ENCODE results near the gene INTS11. TPM values are rescaled to one million over a fixed set of nuclear protein-coding genes. Genes with fewer than 3 reads are reported as not detected.

The INTS11 gene
- total and polyA plus RNA-seq, 10 of the 15 experiments (the other 5 are each of a cell fraction or from before 2014, with no cell fraction given), result 2.5 to 117 (median 77.7) TPM

DNA sequence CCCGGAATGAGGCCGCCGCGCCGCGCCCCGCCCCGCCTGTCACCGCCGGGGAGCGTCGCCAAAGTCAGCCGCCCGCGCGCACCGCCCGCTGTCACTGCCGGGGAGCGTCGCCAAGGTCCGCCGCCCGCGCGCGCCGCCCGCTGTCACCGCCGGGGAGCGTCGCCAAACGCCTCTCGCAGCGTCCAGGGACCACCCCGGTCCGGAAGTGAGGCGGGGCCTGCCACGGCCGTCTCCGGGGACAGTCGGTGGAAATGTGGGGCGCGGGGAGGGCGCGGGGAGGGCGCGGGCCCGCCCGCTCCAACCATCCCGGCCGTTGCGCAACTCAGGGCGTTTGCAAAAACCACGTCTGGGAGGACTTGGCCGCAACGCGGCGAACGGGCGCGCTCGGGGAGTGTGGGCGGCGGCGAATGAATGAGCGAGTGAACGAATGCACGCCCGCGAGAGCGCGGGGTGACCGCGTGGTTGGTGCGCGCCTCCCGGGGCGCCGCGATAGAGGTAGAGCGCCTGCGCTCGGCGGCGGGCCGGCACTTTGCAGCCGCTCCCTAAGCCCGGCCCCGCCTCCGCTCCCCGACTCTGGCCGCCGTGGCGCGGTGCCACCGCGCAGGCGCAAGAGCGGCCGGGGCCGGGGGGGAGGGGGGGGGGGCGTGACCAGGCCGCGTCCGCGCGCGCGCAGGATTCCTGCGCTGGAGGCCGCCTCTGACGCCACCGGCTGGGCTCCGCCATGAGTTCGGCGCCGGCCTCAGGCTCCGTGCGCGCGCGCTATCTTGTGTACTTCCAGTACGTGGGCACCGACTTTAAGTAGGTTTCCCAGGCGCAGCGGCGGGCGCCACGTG is 16.3 kb downstream of the INTS11 start, which contains the start of the genes ACAP3 and PUSL1 (continued):
- TF ChIP-seq, protein P1, sequence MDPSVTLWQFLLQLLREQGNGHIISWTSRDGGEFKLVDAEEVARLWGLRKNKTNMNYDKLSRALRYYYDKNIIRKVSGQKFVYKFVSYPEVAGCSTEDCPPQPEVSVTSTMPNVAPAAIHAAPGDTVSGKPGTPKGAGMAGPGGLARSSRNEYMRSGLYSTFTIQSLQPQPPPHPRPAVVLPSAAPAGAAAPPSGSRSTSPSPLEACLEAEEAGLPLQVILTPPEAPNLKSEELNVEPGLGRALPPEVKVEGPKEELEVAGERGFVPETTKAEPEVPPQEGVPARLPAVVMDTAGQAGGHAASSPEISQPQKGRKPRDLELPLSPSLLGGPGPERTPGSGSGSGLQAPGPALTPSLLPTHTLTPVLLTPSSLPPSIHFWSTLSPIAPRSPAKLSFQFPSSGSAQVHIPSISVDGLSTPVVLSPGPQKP (IDR thresholded peaks at IDR 0.05; ENCODE audit: low read depth, low read length), result peak; percentile 84
- TF ChIP-seq ZZZ3 (IDR thresholded peaks at IDR 0.05; ENCODE audit: control insufficient read depth, insufficient read length, low read depth), result no peak
- TF ChIP-seq ZBED1 (IDR thresholded peaks at IDR 0.05; ENCODE audit: borderline replicate concordance), result 0 out of 2 replicates have a peak, but pooled peaks have one; percentile 36
- no peak for TF ChIP-seq BMI1 (IDR thresholded peaks at IDR 0.05; ENCODE audit: borderline replicate concordance)
- peak; percentile 47; the same call in 1 of the 2 replicates for TF ChIP-seq LARP7 (IDR thresholded peaks at IDR 0.05)
- TF ChIP-seq BHLHE40 (IDR thresholded peaks at IDR 0.05; ENCODE audit: borderline replicate concordance in 1 of 2, low read depth in 2 of 2, low read length in 1 of 2), result peak; percentile 6 to 76; a peak in 1 of 4 replicates
- no peak for TF ChIP-seq CBFB (IDR thresholded peaks at IDR 0.05; ENCODE audit: low read depth)
- 0 out of 2 replicates have a peak, but pooled peaks have one; percentile 9 for TF ChIP-seq POLR2AphosphoS2 (IDR thresholded peaks at IDR 0.05; ENCODE audit: low read depth, low read length)
- TF ChIP-seq MYC (IDR thresholded peaks at IDR 0.05; ENCODE audit: insufficient read depth, insufficient read length, insufficient replicate concordance, low read length, severe bottlenecking), result peak; percentile 19
- 0 out of 2 replicates have a peak, but pooled peaks have one; percentile 82 for TF ChIP-seq STAT1 (conservative IDR thresholded peaks at IDR 0.05)
- TF ChIP-seq, protein P2, sequence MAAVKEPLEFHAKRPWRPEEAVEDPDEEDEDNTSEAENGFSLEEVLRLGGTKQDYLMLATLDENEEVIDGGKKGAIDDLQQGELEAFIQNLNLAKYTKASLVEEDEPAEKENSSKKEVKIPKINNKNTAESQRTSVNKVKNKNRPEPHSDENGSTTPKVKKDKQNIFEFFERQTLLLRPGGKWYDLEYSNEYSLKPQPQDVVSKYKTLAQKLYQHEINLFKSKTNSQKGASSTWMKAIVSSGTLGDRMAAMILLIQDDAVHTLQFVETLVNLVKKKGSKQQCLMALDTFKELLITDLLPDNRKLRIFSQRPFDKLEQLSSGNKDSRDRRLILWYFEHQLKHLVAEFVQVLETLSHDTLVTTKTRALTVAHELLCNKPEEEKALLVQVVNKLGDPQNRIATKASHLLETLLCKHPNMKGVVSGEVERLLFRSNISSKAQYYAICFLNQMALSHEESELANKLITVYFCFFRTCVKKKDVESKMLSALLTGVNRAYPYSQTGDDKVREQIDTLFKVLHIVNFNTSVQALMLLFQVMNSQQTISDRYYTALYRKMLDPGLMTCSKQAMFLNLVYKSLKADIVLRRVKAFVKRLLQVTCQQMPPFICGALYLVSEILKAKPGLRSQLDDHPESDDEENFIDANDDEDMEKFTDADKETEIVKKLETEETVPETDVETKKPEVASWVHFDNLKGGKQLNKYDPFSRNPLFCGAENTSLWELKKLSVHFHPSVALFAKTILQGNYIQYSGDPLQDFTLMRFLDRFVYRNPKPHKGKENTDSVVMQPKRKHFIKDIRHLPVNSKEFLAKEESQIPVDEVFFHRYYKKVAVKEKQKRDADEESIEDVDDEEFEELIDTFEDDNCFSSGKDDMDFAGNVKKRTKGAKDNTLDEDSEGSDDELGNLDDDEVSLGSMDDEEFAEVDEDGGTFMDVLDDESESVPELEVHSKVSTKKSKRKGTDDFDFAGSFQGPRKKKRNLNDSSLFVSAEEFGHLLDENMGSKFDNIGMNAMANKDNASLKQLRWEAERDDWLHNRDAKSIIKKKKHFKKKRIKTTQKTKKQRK (IDR thresholded peaks at IDR 0.05; ENCODE audit: low read depth, low read length), result no peak
- peak; percentile 77; the same call in 1 of the 2 replicates for TF ChIP-seq RB1 (IDR thresholded peaks at IDR 0.05; ENCODE audit: borderline replicate concordance)
- TF ChIP-seq, protein P3, sequence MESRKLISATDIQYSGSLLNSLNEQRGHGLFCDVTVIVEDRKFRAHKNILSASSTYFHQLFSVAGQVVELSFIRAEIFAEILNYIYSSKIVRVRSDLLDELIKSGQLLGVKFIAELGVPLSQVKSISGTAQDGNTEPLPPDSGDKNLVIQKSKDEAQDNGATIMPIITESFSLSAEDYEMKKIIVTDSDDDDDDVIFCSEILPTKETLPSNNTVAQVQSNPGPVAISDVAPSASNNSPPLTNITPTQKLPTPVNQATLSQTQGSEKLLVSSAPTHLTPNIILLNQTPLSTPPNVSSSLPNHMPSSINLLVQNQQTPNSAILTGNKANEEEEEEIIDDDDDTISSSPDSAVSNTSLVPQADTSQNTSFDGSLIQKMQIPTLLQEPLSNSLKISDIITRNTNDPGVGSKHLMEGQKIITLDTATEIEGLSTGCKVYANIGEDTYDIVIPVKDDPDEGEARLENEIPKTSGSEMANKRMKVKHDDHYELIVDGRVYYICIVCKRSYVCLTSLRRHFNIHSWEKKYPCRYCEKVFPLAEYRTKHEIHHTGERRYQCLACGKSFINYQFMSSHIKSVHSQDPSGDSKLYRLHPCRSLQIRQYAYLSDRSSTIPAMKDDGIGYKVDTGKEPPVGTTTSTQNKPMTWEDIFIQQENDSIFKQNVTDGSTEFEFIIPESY (IDR thresholded peaks at IDR 0.05), result no peak
- peak; percentile 49 for TF ChIP-seq NRF1 (conservative IDR thresholded peaks at IDR 0.05; ENCODE audit: low read depth, low read length)
- TF ChIP-seq IRF4 (IDR thresholded peaks at IDR 0.05; ENCODE audit: low read depth, low read length), result no peak
- no peak for TF ChIP-seq JUND (IDR thresholded peaks at IDR 0.05; ENCODE audit: low read depth, low read length)
- TF ChIP-seq, protein P4, sequence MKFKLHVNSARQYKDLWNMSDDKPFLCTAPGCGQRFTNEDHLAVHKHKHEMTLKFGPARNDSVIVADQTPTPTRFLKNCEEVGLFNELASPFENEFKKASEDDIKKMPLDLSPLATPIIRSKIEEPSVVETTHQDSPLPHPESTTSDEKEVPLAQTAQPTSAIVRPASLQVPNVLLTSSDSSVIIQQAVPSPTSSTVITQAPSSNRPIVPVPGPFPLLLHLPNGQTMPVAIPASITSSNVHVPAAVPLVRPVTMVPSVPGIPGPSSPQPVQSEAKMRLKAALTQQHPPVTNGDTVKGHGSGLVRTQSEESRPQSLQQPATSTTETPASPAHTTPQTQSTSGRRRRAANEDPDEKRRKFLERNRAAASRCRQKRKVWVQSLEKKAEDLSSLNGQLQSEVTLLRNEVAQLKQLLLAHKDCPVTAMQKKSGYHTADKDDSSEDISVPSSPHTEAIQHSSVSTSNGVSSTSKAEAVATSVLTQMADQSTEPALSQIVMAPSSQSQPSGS (IDR thresholded peaks at IDR 0.05; ENCODE audit: low read length), result no peak
- TF ChIP-seq KAT2A (conservative IDR thresholded peaks at IDR 0.05; ENCODE audit: control insufficient read depth, low read depth, low read length), result no peak
- TF ChIP-seq YY1 (IDR thresholded peaks at IDR 0.05; ENCODE audit: low read depth, low read length), result peak; percentile 81
- TF ChIP-seq ZNF207 (IDR thresholded peaks at IDR 0.05; ENCODE audit: borderline replicate concordance), result peak; percentile 95
